T-helper 9 cell (primary cell): ENCODE measurements around the gene ECT2L.

Experiments used
- DNase-seq: peaks from one replicate; pipeline ENCODE4 v3.0.0-alpha.2; 2020
- total RNA-seq, 2 donors: gene quantifications; one replicate each; lab custom pipeline; 2026; lab: John Stamatoyannopoulos, UW

ECT2L gene, protein sequence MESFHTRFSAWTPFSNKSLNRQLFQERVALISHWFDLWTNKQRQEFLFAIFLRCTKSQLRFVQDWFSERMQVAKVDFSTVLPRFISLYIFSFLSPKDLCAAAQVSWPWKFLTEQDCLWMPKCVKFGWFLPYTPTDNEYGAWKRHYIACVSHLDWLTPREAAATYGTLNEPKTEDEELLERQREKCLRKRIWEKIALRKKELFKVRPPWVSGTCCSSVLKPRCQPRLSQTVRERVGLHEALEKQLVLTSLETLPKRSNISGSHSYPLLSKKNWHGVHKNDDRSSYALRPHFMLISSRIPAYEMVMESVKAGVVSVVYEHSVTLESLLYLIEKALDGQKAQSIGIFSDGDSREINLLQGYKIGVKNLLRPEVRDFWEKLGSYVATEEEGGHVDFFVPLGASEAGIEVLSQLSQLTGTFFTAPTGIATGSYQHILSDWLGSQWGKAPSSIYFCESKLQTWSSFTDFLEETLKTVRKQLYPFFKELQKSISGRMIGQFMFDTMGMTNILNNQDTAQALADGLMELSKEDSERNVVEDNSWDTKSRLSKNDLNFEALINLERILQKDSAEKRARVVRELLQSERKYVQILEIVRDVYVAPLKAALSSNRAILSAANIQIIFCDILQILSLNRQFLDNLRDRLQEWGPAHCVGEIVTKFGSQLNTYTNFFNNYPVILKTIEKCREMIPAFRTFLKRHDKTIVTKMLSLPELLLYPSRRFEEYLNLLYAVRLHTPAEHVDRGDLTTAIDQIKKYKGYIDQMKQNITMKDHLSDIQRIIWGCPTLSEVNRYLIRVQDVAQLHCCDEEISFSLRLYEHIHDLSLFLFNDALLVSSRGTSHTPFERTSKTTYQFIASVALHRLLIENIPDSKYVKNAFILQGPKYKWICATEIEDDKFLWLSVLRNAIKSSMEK
- total RNA-seq = 0 to 0.07 reads per million in 2 donors

DNA sequence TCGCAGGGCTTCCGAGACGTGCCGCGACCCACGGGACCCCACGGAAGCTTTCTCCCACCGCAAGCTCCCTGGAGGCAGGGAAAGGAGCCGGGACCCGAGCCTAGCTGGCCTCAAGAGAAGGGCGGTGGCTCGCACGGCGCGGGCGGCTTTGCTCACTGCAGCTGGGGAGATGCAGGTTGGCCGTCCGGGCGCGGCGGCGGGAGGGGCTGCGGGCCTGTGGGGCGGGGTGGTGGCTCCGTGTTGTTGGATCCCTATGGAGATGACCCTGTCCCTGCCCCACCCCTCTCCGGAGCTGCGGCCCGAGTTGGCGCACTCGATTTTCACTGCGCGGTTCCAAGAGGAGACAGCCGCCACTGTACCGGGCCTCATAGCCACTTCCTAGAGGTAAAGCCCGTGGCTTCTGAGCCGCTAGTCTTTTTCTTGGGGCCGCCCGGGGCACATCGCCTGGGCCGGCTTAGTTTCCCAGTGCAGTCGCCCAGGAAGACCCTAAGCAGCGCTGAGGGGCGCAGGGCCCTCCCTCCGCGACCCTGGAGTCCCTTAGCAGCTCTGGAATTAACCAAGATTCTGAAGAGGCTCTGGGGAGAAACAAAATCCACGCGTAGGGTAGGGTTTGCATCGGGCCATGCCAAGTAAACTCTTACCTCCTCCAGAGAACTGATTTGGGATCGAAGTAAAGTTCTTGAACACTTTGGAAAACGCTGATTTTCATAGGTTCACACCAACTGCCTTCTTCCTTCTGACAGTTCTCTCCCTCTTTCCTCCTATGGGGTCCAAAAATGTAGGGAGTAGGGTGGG lies at the start of gene ECT2L:
Gene ECT2L (plus strand): TSS at position 279 of the 795 bp plus-strand sequence. CDS start 17,188 bp downstream, outside the sequence.
- DNase-seq = no peak

DNA sequence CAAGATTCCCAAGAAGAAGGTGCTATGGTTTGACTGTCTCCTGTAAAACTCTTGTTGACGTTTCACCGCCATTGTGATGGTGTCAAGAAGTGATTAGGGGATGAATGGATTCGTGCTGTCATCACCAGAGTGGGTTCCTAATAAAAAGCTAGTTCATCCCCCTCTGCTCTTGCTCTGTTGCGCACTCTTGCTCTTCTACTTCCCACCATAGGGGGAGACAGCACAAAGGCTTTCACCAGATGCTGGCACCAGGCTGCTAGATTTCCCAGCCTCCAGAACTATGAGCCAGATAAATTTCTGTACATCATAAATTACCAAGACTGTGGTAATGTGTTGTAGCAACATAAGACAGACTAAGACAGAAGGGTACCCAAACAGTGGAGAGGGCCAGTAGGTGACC lies 43.9 kb upstream of the ECT2L start:
- no peak for DNase-seq

DNA sequence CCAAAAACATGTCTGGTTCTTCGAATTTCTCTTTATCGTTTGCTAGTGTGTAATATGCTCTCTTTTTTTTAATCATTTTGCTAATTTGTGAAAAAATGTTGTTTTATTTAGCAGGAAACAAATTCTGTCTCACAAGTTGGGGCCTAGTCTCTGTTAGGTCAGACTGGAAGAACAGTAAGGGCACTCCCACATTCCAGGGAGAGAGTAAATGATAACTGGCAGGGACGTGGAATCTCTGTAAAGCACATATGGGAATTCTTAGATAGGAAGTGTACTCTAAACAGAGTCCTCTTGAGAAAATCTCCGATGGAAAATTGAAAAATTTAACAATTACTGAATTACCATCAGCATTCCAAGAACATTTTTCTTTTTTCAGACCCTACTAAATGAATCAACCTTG lies 38.8 kb upstream of the ECT2L start:
- DNase-seq = no peak

DNA sequence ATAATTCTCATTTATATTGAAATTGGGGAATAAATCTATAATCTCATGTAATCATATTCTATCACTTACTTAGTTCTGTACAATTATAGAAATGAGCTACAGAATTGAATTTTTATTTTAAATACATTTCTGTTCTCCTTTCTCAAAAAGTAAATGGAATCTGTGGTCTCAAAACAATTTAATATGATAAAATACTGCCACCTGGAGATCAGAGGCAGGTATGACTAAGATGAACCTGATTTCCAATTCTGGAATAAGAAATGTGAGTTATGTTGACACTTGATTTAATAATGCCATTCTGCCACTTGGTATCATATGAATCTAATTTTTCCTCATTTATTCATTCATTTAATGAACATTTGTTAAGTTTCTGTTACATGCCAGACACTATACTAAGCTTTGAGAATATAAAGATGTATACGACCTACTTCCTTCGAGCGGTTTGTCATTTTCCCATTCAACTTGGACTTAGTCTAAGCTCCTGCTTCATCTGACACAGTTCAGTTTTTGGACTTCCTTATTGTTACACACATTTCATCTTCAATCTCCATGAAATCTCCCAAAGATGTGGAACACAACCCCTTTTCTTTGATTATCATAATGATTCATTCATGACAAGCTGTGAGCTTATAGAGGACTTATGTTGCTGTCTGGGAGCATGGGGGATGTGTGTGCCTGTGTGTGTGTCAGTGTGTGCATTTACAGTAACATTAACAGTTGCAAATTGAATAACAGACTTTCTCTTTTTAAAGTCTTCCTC lies 29.8 kb upstream of the ECT2L start:
- no peak for DNase-seq

DNA sequence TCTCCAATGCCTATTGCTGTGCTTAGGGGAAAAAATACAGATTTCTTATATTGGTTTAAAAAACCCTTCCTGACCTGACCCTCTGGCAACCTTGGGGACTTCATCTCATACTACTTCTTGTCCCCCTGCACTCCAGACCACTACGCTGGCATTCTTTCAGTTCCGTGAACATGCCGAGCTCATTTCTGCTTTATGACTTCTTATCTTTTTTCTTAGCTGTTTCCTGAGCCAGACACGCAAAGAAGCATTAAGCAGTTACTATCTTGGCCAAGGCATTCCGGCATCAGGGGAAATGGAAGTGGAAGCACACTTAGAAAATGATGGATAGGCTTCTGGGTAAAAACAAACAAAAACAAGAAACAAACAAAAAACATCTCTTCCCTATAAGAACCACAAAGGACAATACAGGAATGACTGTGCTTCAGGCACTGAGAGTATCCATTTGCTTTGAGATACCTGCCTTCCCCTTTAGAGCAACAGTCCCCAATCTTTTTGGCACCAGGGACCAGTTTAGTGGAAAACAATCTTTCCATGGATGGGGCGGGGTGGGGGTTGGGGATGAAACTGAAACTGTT lies 26.7 kb upstream of the ECT2L start:
- no peak for DNase-seq

DNA sequence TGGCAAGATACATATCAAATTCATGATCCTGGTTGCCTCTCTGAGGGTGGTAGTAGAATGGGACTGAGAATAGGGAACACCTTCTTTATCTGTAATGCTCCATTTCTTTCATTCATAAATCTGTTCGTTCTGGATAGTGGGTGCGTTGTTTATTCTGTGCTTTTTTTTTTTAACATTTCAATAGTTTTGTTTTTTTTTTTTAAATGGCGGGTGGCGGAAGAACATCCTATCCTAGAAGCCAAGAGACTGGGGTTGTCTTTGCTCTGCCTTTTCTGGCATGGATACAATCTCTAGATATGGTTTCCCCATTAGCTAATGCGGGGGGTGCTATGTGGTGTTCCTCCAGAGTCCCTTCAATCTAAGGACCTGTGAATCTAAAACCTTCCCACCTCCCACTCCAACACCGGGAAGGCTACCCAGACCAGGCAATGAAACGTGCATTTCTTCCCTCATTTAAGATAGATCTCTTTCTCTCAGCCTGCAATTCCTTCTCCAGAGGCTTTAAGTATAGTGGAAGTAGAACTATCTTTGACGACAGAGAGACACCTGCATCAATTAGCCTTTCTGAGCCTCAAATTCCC lies 23.2 kb upstream of the ECT2L start:
- DNase-seq = no peak

DNA sequence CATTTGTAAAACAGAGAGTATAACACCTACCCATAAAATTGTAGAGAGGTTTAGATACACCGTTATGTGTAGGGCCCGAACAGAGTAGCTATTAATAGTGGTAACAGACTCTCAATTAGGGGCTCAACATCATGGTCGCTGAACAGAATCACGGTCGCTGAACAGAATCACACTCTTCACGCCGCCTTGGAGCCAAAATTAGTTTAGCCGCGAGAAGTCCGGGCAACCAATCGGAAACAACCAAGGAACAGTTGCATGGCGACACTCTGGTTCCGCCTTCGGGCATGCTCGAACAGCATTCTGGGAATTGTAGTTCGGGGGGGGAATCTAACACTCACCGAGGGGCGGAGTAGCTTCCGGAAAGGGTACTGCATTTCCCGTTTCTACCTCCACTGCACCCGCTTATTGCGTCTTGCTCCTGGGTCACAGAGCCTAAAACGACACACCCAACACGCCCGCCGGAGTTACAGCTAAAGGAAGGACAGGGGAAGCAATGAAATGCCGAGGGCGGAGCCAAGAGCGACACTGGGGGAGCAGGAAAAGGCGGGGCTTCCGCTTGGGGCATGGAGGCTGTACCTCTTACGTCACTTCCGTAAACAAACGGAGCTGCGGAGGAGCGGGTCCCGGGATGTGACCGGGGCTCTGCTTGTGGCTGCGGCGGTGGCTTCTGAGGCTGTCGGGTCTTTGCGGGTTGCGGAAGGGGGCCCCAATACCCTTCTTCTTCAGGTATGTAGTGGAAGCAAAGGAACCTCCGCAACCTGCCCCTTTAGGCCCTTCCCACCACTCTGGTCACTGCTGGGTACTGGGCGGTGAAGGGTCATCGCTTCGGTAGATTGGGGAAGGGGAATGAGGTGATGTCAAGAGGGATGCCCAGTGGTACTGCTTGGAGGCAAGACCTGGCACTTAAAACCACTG lies 22.5 kb upstream of the ECT2L start, which contains the start of gene CCDC28A:
Gene CCDC28A (plus strand): TSS at position 593 of the 915 bp plus-strand sequence. CDS start 2,352 bp downstream, outside the sequence.
- peak; percentile 87 for DNase-seq

DNA sequence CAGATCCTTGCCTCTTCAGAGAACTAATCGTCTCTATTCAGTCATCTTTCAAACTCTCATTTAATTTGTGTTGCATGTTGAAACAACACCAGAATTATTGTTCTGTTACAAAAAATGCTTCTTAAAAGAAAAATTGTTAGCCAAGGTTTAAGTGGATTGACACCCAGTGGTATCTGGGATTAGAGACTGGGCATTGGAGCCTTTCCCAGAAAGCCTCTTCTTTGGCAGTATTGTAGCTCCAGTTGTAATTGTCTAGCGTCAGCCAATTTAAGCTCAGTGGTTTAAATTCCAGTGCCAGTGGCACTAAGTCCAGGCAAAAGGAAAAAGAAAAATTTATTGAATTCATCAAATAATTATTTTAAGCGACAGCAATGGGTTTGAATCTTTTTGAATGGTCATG lies 21.5 kb upstream of the ECT2L start:
- no peak for DNase-seq

DNA sequence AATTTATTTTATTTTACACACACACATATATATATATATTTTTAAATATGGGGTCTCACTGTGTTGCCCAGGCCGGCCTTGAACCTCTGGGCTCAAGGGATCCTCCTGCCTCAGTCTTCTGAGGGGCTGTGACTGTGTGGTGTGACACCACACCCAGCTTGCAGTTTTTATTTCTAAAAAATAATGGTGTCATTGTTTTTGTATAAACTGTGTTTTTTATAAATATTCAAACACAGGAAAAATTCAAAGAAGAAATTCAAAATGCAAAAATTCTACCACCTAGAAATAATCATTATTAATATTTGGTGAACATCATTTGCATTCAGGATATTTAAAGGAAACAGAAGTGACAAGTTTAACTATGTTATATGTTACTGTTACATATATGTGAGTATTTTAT lies 19.2 kb upstream of the ECT2L start:
- DNase-seq = no peak

DNA sequence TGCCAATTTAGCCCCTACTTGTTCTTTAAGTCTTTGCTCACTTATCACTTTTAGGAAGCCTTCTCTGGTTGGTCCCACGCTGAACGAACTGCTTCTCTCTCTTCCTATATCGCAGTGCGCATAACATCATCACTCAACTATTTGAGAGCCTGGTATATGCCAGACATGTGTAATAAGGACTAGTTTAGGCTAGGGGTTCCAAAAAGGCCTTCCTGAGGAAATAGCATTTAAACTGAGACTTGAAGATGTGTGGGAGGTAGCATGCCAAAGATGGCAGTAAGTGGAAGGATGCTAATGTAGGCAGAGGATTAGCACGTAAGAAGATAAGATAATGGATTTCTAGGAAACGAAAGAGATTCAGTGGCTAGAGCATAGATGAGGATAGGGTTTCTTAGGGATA lies 17.6 kb upstream of the ECT2L start:
- DNase-seq = no peak

DNA sequence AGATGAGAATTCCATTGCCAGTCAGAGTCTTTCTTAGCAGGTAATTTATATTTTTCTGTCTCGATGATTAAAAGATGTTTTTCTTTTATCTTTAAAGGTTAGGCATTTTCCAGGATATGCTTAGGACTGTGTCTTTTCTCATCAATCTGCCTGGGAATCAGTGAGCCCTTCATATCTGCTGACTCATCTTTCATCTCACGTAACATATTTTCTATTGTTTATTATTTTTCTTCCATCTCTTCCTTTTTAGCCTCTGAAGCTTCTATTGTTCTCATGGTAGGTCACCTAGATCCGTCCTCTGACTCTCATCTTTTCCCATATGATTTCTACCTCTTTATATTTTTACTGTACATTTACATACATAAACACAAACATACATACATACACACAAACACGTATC lies 13.6 kb upstream of the ECT2L start:
- DNase-seq = no peak

DNA sequence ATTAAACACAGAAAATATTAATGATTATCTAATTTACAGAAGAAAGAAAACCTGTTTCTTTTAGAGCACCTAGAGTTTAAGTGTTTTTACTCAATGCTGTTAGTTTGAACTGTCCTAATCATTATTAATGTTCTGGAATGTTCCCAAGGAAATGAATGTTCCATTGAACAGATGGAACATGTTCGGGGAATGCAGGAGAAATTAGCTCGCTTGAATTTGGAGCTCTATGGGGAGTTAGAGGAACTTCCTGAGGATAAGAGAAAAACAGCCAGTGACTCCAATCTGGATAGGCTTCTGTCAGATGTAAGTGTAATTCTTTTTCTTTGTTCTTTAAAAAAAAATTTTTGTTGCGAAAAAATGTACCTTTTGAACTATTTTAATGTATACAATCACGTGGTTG lies 10.8 kb upstream of the ECT2L start:
- no peak for DNase-seq

DNA sequence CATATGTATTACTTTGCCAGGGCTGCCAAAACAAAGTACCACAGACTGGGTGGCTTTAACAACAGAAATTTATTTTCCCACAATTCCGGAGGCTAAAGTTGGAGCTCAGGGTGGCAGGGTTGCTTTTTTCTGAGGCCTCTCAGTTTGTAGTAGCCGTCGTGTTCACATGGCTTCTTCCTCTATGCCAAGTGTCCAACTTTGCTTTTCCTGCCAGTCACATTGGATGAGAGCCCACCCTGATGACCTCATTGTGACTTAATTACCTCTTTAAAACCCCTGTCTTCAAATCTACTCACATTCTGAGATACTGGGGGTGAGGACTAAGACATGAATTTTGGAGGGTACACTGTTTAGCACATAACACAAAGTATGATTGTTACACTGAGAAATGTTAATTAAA lies 9.9 kb upstream of the ECT2L start:
- no peak for DNase-seq

DNA sequence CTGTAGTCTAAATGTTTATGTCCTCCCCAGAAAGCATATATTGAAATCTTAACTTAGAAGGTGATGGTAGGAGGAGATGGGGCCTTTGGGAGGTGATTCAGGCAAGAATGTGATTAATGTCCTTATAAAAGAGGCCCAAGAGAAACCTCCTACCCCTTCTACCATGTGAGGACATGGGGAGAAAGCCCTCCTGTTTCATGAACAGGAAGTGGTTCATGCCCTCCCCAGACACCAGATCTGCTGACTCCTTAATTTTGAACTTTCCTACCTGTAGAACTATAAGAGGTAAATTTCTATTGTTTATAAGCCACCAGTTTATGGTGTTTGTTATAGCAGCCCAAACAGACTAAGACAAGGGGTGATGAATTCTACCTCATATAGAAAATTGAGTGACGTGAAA lies 8.7 kb upstream of the ECT2L start:
- no peak for DNase-seq

DNA sequence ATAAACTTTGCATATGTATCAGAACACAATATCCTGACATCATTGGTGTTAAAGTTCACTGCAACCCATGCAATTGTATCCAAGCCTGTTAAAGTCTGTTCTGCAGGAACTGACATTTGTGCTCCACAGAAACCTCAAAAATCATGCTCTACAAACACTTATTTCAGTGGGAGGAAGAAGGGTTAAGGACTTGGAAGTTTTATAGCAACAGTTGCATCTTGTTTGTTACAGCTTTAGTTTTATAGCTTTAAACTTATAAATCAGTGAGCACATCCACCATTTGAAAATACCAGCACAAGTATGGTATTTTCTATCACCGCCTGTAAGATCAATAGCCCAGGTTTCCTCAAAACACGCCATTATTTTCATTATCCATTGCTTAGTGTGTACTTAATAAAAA lies 884 bp downstream of the ECT2L start:
- DNase-seq = no peak

DNA sequence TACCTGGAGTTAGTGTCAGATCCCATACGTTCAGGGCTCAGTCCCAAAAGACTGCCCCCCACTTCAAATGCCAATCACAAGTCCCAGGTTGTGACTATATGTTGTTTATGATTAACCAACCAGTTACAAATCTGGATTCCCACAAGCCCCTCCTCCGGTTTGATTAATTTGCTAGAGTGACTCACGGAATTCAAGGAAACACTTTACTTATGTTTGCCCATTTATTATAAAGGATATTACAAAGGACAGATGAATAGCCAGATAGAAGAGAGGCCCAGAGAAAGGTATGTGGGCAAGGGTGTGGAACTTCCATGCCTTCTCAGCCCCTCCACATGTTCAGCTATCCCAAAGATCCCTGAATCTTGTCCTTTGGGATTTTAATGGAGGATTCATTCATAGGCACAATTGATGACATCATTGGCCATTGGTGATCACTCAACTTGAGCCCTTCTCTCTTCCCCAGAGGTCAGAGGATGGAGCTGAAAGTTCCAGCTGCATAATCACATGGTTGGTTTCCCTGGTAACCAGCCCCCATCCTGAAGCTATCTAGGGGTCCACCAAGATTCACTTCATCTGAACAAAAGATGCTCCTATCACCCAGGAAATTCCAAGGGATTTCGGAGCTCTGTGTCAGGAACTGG lies 2.0 kb downstream of the ECT2L start:
- no peak for DNase-seq

DNA sequence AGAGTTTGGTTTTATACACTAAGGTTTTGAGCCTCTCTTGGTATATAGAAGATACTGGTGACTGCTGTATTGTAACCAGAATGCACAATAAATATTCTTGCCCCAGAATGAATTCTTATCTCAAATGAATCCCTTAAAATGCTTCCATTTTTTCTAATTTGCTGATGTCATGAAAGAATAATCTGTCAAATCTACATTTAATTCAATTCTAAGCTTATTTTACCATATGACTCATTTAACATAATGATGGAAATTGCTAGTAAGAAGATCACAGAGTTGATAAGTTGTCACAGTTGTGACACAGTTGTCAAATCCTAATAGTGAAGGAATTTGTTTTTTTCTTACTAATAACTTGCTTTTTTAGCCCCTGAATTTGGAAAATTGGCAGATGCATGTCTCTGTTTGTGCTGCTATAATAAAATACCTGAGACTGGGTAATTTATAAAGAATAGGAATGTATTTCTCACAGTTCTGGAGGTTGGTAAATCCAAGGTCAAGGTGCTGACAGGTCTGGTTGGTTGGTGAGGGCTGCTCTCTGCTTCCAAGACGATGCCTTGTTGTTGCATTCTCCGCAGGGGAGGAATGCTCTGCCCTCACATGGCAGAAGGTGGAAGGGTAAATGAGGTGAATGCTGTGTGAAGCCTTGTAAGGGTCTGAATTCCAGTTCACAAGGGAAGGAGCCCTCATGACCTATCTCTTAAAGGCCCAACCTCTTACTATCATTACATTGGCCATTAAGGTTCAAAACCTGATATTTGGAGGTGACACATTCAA lies 4.7 kb downstream of the ECT2L start:
- DNase-seq = no peak

DNA sequence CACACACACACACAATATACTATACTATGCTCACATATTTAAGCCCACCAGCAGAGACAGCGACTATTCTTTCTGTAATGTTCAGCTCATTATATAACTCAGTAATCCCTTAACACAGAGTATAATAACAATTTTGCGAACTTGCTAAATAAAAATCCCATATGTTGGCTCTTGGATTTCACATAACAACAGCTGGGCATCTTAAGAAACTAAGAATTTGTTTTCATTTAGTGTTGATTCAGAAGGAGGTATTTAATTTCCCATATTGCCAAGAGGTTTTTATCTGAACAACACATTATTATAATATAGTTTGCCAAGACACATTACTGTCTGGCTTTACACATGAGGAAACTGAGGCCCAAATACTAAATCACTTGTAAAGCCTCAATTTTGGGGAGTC lies 7.4 kb downstream of the ECT2L start:
- DNase-seq = no peak

DNA sequence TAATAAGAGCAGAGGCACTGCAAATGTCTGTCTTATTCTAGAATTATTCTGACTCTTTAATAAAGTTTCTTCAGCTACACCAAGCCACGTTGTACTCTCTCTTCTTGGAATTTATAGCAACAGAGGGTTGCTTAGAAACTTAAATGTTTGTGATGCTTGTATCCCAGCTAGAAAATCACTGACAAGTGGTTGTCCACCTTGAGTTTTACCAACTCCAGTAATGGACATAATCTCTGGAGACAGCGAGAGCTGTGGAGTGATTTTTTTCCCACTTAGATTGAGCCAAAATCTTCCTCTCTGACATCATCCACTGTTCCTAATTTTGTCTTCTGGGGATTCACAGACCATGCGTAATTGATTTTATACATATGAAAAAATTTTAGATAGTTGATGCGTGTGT lies 8.0 kb downstream of the ECT2L start:
- DNase-seq = no peak
